ES-I3 (cell line): Measurements from ENCODE around the gene TRIOBP.

Experiments
- H3K36me3 ChIP-seq: 2 replicates; pipeline ENCODE4 v1.6.1; 2013; ENCODE audit warnings: mild to moderate bottlenecking, low read length, control low read depth, moderate library complexity; ENCODE audit not compliant: insufficient read depth
- H3K4me1 ChIP-seq: 2 replicates; pipeline ENCODE4 v1.6.1; 2013; ENCODE audit warnings: mild to moderate bottlenecking, control low read depth, low read length; ENCODE audit not compliant: insufficient read depth
- H3K9ac ChIP-seq: 2 replicates; pipeline ENCODE4 v1.6.1; 2013; ENCODE audit warnings: low read depth, mild to moderate bottlenecking, low read length, moderate library complexity
- H3K9me3 ChIP-seq: 2 replicates; pipeline ENCODE4 v1.6.1; 2013; ENCODE audit warnings: mild to moderate bottlenecking, low read length, moderate library complexity; ENCODE audit not compliant: control insufficient read depth, insufficient read depth

Gene TRIOBP

DNA sequence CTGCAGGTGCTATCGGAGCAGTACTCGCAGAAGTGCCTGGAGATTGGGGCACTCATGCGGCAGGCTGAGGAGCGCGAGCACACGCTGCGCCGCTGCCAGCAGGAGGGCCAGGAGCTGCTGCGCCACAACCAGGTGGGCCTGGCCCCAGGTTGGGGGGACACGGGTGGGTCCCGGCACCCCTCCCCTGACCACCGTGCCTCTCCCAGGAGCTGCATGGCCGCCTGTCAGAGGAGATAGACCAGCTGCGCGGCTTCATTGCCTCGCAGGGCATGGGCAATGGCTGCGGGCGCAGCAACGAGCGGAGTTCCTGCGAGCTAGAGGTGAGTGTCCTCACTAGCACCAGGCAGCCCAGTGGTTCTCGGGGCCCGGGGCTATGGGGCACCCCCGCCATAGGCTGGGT lies 72.2 kb downstream of the TRIOBP start:
- Histone ChIP-seq H3K4me1 (no peaks in the 10 kb centered on the region), H3K36me3 (no peaks in the 10 kb centered on the region; the same call in 1 of the 2 replicates), H3K9me3 (no peaks in the 10 kb centered on the region), H3K9ac (no peak overlapping the region)

DNA sequence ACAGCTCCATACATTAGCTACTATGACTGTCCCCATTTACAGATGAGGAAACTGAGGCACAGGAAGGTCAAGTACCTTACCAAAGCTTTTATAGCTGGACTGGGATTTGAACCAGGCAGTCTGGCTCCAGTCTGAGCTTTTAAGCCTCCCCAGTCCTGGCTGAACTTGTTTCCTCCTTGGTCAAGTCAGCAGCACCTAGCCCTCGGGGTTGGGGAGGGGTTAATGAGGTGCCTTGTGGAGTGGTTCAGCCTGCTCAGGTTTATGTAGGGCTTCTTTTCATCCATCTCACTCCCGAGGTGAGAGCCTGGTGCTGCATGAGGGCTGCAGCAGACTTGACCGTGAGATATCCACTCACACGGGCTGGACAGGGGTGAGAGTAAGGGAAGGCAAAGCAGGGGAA lies 74.2 kb downstream of the TRIOBP start:
- Histone ChIP-seq H3K9me3 (no peaks in the 10 kb centered on the region), H3K36me3 (no peaks in the 10 kb centered on the region; the same call in 1 of the 2 replicates), H3K4me1 (0 out of 2 replicates have a peak, but pooled peaks cover under 1% of the 10 kb centered on the region), H3K9ac (no peak overlapping the region)

DNA sequence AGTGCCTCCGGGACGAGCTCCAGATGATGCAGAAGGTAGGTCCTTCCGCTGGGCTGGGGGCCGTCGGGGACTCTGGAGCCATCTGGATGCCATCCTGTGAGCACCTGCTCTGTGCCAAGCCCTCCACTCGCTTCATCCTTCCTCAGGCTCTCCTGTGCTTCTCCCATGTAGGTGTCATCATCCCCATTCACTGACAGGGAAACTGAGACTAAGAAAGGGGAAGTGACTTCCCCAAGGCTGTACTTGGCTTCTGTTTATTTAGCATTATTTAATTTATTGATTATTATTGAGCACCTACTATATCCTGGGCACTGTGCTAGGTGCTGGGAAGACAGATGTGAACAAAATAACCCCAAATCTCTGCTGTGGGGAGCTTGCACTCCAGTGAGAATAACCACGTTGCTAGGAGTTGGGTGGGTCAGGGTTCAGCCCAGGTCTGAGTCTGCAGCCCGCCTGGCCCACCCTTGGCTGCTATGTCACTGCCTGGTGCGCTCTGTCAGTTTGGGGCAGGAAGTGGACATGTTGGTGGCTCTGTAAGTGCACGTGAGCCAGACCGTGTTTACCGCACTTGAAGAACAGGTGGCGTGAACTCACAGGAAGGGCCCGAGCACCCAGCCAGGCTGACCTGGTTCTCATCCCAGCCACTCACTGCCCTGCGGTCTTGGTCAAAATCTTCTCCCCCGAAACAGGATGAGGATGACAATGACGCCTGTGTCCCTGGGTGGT lies 75.0 kb downstream of the TRIOBP start:
- H3K9ac ChIP-seq, result no peak overlapping the region
- H3K9me3 ChIP-seq, result no peaks in the 10 kb centered on the region
- H3K4me1 ChIP-seq, result peaks cover 5% of the 10 kb centered on the region; the same call in 1 of the 2 replicates
- no peaks in the 10 kb centered on the region; the same call in 1 of the 2 replicates for H3K36me3 ChIP-seq

DNA sequence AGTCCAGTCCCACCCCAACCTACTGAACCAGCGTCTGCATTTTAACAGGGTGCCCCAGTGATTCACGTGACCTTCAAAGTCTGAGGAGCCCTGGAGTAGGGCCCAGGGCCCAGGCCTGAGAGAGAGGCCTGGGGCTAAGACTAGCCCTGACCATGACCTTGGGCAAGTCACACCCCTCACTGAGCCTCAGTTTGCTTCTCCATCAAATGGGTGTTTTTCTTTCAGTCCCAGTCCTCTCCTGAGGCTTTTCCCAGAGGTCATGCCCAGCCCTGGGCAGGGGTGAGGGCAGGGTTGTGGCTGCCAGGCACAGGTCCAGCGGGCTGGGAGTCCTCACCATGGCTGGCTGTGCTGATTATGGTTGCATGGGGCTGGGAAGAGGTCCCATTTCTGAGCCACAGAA lies 77.9 kb downstream of the TRIOBP start:
- peaks cover 5% of the 10 kb centered on the region; the same call in 1 of the 2 replicates for H3K4me1 ChIP-seq
- H3K36me3 ChIP-seq, result no peaks in the 10 kb centered on the region; the same call in 1 of the 2 replicates
- no peak overlapping the region for H3K9ac ChIP-seq
- no peaks in the 10 kb centered on the region for H3K9me3 ChIP-seq

DNA sequence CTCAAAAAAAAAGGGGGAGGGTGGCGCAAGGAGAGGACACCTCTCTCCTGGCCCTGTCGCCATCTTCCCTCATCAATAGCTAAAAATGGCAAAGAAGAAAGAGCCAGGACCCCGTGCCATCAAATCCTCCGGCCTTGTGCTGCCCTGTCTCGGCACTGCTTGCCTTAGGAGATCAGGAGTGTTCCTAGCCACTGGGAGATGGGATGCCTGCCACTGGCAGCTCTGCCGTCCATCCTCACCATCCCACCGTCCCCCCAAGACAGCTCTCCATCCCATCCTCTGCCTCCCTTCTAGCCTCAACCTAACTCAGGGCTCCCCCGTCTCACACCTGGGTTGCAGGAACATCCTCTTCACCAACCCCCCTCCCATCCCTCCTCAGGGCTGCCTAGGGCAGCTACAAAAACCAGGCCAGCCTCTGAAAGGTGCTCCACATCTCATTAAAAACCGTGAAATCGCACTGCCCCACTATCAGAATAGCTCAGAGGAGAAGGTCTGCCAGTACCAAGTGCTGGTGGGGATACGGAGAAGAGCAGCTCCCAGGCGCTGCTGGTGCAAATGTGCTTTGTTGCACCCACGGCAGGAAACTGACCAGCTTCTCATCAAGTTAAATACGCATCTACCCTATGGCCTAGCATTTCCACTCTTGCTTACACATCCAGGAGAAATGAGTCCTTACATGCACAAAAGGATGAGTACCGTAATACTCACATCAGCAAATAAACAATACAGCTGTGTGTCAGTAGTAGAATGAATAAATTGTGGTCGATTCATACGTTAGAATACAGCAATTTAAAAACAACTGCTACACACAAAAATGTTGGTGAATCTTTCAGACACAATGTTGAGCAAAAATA lies 79.2 kb downstream of the TRIOBP start:
- Histone ChIP-seq H3K4me1 (peaks cover 5% of the 10 kb centered on the region; the same call in 1 of the 2 replicates), H3K9ac (no peak overlapping the region), H3K36me3 (no peaks in the 10 kb centered on the region; the same call in 1 of the 2 replicates)

DNA sequence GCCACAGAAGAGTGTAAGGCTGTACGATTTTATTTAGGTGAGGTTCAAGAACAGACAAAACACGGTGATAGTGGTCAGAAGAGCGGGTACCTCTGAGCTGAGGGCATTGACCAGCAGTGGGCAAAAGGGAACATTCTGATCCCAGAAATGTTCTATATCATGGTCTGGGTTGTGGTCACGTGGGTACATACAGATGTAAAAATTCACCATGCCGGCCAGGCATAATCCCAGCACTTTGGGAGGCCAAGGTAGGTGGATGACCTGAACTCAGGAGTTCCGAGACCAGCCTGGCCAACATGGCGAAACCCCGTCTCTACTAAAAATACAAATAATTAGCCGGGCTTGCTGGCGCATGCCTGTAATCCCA lies 79.8 kb downstream of the TRIOBP start:
- Histone ChIP-seq H3K9ac (no peak overlapping the region), H3K9me3 (no peaks in the 10 kb centered on the region), H3K4me1 (peaks cover 5% of the 10 kb centered on the region; the same call in 1 of the 2 replicates), H3K36me3 (no peaks in the 10 kb centered on the region; the same call in 1 of the 2 replicates)

More for the DNA sequence above, 79.2 kb downstream of the TRIOBP start:
- no peaks in the 10 kb centered on the region for H3K9me3 ChIP-seq

DNA sequence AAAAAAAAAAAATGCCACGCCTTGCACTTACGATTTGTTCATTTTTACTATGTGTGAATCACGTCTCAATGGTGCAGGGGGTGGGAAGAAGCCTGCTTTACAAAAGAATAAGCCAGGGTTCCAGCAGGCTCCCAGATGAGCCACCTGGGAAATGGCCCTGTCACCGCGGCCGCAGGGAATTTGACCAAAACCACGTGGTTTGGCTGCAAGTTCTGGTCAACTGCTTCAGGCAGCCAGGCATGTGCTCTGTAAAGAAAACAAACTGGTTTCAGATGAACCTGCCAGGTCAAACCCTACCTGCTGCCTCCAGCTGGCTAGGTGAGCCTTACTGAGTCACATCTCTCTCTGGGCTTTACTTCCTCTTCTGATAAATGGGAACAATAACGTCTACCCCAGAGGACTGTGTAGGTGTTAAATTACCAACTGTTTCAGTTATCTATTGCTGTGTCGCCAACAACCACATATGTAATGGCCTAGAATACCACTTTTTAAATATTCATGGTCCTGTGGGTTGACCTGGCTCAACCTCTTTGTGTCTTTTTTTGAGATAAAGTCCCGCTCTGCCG lies 80.4 kb downstream of the TRIOBP start:
- H3K4me1 ChIP-seq, result peaks cover 5% of the 10 kb centered on the region; the same call in 1 of the 2 replicates
- H3K9ac ChIP-seq, result no peak overlapping the region
- no peaks in the 10 kb centered on the region for H3K36me3 ChIP-seq
- no peaks in the 10 kb centered on the region for H3K9me3 ChIP-seq

DNA sequence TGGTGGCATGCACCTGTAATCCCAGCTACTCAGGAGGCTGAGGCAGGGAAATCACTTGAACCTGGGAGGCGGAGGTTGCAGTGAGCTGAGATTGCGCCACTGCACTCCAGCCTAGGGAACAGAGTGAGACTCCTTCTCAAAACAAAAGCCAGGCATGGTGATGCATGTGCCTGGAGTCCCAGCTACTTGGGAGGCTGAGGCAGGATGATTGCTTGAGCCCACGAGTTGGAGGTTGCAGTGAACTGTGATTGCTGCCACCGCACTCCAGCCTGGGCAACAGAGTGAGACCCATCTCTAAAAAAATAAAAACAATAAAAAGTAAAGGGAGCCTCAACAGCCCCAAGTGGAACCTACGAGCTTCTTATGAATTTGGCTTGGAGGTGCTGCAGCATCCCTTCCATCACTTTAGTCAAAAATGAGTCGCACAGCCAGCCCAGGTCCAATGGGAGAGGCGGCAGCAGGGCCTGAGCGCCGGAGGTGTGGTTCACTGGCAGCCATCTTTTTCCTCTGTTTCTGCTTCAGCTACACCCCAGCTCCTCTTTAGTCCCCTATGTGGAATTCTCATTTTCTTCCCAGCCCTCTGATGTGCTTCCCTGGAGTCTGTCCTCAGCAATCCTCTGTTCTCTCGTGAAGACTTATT lies 81.6 kb downstream of the TRIOBP start:
- Histone ChIP-seq H3K4me1 (peaks cover 5% of the 10 kb centered on the region; the same call in 1 of the 2 replicates), H3K9ac (no peak overlapping the region), H3K9me3 (no peaks in the 10 kb centered on the region), H3K36me3 (no peaks in the 10 kb centered on the region)

DNA sequence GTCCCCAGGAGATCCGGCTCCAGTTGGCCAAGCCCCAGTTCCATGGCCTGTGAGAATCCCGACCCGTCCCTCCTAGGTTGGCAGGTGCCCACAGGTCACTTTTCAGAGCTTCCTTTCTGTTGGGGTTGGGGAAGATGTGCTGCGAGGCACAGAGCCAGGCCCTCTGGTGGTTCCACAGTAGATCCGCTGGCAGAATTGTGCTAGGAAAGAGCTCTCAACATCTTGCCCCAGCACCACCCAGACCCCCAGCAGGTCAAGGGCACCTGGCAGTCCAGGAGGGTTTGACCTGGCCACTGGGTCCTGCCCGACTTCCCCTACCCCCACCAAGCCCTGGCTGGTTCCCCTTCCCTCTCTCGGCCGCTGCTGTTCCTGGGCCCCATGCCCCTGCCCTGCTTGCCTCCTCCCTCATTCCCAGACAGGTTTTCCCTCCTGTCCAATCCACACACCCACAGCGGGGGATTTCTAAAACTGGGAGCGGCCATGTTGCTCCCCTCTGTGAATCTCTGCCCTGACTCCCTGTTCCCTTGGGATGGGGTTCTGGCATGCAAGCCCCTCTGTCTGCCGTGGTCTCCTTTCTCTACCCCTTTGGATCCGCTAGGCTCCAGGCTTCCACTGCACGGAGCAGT lies 84.7 kb downstream of the TRIOBP start:
- H3K9me3 ChIP-seq, result no peaks in the 10 kb centered on the region
- H3K36me3 ChIP-seq, result no peaks in the 10 kb centered on the region
- H3K9ac ChIP-seq, result no peak overlapping the region
- H3K4me1 ChIP-seq, result peaks cover under 1% of the 10 kb centered on the region; the same call in 1 of the 2 replicates

DNA sequence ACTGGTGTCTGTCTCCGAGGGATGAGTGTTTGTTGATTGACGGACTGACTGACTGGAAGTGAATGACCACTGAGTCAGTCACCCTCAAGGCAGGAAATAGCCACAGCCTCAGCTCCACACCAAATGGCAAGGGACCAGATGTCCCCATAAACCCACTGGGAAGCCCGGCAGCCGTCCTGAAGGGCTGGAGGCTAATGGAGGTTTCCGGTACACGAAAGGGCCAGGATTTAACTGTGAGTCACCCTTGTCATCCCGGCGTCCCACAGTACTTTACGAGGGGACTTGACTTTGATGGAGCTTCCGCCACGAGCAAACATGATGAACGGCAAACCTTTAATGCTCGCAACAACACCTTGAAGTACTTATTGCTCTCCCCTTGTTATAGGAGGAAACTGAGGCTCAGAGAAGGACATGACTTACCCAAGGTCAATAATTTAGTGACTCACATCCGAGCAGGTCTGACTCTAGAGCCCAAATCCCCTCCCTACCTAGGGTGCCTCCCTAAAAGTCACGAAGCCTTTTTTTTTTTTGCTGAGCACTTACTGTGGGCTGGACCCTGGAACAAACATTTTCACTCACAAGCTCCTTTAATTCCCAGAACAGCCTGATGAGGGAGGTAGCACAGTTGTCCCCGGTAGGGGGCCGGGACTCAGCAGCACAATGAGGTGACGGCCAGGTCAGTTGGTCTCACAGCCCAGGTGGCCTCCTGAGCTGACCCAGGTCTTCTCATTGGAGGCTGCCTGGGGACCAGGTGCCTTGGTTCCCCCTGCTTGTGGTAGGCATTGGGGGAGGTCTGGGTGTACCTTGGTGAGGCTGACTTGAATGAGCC lies 85.7 kb downstream of the TRIOBP start:
- no peaks in the 10 kb centered on the region for H3K9me3 ChIP-seq
- H3K9ac ChIP-seq, result no peak overlapping the region
- no peaks in the 10 kb centered on the region for H3K36me3 ChIP-seq
- no peaks in the 10 kb centered on the region; the same call in 1 of the 2 replicates for H3K4me1 ChIP-seq

DNA sequence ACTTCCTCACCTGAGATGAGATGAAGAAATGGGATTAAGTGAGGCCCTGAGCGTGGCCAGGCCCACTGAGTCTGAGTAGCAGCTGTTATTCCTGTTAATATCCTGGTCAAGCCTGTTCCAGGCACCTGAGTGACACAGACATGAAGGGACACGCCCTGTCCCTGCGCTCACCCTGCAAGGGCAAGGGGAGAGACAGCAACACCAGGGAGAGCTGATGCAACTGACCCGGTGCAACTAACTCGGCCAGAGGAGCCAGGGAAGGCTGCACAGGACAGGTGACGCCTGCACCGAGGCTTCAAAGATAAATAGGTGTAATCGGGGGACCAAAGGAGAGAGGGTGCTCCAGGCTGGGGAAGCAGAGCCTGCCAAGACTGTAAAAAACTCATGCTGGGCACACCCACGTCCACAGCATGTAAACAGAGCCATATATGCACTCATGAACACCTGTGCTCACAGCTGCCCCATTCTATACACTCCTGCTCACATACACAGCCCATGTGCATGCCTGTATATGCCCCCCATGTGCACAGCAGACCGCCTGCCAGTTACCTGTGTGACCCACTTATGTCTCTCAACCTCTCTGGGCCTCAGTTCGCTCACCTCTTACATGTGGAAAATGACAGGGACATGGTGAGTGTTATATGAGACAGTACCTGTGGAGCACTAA lies 88.1 kb downstream of the TRIOBP start:
- Histone ChIP-seq H3K9me3 (no peaks in the 10 kb centered on the region), H3K36me3 (no peaks in the 10 kb centered on the region), H3K9ac (no peak overlapping the region), H3K4me1 (no peaks in the 10 kb centered on the region; the same call in 1 of the 2 replicates)

DNA sequence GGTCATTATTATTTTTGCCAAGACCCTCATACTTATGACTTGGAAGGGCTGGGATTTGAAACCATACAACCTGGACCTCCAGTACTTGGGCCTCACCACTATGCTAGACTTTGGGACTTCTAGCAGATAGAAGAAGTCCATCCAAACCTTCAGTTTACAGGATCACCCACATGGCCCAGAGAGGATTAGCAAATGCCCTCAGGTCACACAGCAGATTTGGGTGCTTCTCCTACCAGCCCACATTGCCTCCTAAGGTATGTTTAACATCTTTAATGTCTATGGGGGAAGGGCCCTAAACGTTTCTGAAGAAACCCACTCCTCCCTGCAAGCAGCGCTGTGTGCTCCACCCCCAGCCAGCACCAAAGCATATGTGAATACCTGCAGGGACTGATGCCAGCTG lies 93.4 kb downstream of the TRIOBP start:
- Histone ChIP-seq H3K9me3 (no peaks in the 10 kb centered on the region), H3K36me3 (no peaks in the 10 kb centered on the region), H3K4me1 (no peaks in the 10 kb centered on the region), H3K9ac (no peak overlapping the region)

DNA sequence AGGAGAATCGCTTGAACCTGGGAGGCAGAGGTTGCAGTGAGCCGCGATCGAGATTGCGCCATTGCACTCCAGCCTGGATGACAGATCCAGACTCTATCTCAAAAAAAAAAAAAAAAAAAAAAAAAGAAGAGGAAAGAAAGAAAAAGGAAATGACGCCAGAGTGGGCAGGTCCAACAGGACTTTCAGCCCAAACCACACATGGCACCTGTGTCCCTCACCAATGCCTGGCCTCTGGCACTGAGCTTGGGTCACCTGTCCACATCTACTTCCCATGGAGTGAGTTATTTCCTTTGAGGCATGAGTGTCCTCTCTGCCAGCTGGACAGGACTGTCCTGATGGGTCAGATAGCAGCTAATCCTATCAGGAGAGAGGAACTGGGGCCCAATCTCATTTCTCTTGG lies 95.6 kb downstream of the TRIOBP start:
- Histone ChIP-seq H3K36me3 (no peaks in the 10 kb centered on the region), H3K9me3 (no peaks in the 10 kb centered on the region), H3K9ac (no peak overlapping the region), H3K4me1 (no peaks in the 10 kb centered on the region)
